Hindlimb muscle (tissue), 1 donor: ENCODE results near the gene COPA. TPM values are rescaled to one million over a fixed set of nuclear protein-coding genes. Genes with fewer than 3 reads are reported as not detected.
A peak's percentile ranks its signal among the peaks of the same experiment; 100 is the strongest.

Experiments
- DNase-seq: peaks from one replicate; pipeline ENCODE4 v3.0.0-alpha.2; 2013
- polyA plus RNA-seq: library from polyadenylated mRNA; unstranded; fragments of 120-200 nt; gene quantifications from one replicate; pipeline ENCODE4 v1.2.1, GENCODE V29; 2013; ENCODE audit not compliant: insufficient read length

COPA gene
- polyA plus RNA-seq, 1 donor = 122 TPM

DNA sequence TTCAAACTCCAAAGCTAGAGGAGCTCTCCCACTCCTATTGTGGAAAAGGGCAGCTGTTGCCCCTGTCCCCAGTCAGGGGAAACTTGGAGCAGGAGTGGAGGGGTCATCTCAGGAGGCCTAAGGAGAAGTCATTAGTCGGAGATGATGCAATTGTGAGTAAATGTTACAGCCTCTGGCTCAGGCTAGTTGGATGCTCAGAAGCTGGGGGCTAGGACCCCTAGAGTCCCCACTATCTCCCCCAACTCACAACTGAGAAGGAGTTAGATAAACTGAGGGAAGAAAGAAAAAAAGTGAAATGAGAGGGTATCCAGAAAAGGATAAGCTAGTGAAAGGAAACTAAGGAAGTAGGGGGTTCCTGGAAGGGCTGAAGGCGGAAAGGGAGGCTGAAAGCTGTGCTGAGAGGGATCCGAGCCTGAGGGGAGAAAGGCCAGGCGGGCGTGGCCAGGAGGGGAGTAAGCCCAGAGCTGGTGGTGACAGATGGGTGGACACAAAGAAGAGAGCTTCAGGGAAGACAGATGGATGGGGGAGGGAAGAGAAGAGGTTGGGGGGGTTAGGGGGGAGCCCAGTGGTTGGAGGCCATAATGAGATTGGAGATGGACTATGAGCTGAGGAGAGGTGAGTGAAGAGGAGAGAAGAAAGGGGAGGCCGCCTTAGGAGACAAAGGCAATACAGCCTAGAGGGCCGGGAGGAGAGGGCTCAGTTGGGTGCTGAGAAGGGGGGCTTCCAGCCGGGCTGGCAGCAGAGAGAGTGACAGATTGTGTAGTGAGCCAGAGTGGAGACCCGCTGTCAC lies 19.3 kb upstream of the COPA start:
- DNase-seq = no peak

DNA sequence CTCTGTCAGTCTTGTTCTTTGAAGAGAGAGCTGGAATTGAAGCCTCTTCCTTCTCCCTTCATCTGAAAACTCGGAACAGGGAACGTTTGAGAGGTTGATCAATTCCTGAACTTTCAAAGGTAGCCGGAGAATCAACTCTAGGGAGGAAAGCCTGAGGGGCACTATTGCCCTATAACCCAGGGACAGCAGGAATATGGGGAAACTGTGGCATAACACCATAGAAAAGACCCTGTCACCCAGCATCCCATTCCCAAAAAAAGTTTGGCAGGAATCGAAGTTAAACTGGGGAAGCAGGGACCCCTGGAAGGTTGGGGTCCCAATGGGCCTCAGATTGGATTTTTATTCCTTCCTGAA lies 18.7 kb upstream of the COPA start:
- no peak for DNase-seq

DNA sequence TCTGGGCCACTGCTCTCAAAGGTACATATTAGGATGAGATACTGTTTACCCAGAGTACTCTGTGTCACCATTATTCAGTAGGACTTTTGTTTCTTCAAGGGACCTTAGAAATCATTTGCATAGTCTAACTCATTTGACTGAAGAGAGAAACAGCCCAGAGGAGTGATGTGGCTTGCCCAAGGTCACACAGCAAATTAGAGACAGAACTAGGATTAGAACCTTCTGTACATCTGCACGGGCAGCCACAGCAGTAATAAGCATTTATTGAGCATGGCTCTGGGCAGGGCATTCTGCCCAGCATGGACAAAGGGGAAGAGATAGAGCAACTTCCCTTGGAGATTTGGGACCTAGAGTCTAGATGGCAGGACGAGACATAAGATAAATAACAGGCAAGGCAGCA lies 18.1 kb upstream of the COPA start:
- DNase-seq = no peak

DNA sequence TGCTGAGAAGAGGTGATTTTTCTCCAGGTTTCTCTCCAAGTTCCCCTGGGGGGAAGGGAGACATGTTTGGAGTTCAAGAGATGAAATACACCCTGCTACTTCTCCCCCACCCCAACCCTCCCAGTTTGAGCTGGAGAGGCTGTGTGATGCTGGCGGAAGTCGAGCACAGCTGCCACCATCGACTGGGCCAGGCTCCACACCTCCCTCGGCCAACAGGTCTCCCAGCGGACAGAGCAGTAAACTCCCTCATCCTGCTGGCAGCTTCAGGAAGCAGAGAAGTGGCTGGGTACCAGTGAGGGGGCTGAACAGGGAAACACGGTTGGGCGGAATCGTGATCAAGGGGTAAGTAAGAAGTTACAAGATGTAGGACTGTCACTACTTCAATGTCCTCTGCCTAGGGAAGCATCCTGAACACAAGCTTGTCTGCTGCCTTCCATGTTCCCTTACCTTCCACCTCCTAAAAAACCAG lies 17.2 kb upstream of the COPA start:
- no peak for DNase-seq

DNA sequence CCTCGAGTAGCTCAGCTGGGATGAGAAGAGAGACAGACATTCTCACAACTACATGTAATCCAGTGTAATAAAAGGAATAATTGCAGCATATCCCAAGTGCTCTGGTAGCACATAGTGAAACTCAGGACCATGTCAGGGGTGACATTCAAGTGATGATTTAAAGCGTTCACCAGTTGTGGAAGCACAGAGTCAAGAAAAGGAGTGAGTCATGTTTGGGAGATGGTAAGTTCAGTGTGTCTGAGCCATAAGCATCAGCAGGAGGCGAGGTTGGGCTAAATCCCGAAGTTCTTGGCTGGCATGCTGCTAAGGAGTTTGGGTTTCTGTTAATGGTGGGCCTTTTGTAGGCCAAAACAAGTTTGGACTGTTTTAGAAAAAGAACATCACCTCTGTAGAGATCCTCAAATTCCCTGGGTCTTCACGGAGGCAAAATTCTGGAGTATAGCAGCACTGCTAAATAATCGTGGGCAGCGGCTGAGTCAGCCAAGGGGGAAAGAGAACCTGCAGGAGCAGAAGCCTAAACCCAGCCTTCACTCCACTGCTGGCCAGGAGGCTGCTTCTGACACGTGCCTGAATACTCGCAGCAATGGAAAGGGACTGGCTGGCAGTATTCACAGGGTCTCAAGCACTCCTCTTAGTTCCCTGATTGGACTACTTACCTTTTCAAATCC lies 16.6 kb upstream of the COPA start:
- DNase-seq = no peak

DNA sequence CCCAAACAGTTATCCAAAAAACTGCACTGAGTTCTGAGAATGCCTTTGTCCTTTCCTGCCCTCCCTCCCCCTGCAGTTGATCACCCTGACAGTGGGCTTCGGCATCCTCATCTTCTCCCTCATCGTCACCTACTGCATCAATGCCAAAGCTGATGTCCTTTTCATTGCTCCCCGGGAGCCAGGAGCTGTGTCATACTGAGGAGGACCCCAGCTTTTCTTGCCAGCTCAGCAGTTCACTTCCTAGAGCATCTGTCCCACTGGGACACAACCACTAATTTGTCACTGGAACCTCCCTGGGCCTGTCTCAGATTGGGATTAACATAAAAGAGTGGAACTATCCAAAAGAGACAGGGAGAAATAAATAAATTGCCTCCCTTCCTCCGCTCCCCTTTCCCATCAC lies 15.0 kb upstream of the COPA start:
- no peak for DNase-seq

DNA sequence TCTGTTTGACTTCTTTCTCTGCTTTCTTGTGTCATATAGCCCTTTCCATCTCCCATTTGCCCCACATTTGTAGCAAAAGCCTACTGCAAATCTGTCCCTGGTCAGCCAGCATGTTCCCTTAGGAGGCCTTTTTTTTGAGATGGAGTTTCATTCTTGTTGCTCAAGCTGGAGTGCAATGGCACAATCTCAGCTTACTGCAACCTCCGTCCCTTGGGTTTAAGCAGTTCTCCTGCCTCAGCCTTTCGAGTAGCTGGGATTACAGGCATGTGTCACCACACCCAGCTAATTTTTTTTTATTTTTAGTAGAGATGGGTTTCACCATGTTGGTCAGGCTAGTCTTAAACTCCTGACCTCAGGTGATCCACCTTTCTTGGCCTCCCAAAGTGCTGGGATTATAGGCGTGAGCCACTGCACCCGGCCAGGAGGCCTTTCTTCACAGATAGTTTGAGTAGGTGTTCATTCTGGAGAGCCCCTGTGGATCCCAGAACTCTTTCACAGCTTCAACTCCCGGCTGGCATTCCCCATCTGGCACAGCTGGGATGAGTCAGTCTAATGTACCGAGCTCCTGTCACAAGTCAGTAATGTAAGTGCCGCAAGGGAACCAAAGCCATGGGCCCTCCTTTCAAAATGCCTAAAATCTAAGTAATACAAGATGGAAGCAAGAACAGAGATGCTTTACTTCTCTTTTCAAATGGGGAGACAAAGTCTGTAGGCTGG lies 14.4 kb upstream of the COPA start:
- DNase-seq = no peak

DNA sequence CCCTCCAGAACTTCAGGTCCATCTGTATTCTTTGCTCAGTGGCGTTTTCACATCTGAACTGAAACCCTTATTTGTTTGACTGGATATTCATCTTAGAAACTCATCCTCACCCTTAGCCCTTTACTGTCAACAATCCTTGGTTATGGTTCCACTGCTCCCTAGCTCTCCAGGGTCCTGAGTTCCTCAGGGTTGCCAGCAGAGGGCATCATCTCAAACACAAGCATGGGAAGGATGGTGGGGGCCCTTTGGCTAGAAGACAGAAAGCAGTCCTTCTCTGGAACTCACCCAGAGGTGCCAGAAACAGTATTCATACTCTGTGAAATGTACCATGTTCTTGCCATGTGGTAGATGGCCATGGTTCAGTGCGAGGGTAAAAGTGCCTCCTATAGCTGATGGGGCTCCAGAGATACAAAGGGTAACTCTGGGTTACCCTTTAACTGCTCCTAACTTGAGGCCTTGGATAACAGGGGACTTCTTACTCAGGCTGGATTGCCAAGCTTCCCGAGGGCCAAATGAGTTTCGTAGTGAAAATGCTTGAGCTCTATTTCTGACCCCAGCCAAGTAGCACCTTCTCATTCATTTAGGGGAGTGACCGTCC lies 11.4 kb upstream of the COPA start:
- DNase-seq = no peak

DNA sequence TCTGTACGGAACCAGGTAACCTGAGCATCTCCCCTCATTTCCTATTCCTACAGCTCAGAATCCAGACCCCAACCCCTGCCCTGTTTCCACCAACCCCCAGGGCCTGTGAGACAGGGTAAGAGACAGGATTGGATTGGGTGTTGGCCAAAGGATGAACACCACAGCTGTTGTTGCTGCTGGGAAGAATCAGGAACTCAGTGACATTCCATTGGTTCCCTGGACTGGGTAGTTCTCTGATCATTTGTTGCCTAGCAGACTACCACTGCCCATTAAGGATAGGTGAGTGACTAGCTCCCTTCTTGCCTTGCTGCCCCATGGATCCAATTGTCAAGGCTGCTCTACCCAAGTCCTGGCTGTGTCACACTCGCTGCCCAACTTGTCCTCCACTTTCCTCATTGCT lies 10.2 kb upstream of the COPA start:
- DNase-seq = no peak

DNA sequence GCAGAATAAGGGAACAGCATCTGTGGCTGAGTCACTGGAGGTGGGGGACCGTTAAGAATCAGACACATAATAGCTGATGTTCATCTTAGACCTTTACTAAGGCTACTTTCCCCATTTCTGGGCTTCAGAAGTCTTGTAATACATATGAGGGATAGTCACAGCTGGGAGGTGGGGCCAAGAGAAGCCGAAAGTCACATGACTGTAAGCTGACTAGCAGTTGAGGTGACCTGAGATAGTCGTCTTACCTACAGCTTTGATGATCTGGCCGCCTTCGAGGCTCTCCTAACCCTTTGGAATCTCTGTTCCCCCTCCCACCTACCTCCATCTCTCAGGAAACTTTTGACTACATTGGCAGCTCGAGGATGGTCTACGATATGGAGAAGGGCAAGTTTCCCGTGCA lies 9.5 kb upstream of the COPA start:
- no peak for DNase-seq

DNA sequence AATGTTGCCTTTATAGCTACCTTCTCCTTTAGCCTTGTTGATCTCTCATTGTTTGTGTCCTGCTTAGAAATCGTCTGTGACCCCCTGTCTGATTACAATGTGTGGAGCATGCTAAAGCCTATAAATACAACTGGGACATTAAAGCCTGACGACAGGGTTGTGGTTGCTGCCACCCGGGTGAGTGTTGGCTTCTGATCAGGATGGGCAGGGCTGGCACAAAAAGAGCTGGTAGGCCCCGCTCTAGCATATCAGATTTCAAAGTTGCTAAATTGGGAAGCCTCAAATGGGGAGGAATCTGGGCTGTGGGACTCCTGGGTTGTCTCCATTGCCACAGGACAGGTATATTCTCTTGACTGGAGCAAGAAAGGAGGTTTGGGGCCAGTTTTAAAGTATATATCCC lies 8.6 kb upstream of the COPA start:
- DNase-seq = no peak

DNA sequence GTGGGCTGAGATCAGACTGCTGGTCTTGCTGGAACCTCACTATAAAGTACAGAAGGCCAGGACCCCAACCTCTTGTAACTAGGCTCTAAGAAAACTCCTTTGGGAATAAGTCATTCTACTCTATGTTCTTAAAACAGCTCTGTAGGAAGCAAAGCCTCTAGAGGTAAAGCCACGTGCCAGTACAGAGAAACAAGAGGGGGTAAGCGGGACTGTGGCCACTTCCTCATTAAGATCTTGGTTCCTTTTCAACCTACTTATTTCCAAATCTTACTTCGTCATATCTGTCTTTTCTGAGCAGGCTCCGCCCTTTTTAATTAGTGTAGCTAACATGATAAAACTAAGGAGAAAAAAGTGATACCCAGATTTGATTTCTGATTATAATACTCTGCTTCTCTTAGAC lies 3.9 kb upstream of the COPA start:
- no peak for DNase-seq

DNA sequence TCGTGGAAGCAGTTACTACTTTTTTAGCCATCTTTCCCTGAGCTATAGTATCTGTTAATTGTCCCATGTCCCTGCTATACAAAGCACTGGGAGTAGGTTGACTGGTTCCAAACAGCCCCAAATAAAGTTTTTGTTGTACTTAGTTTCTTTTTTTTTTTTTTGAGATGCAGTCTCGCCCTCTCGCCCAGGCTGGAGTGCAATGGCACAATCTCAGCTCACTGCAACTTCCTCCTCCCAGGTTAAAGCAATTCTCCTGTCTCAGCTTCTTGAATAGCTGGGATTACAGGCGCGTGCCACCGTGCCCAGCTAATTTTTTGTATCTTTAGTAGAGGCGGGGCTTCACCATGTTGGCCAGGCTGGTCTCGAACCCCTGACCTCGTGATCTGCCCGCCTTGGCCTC lies 3.4 kb upstream of the COPA start:
- DNase-seq = no peak

DNA sequence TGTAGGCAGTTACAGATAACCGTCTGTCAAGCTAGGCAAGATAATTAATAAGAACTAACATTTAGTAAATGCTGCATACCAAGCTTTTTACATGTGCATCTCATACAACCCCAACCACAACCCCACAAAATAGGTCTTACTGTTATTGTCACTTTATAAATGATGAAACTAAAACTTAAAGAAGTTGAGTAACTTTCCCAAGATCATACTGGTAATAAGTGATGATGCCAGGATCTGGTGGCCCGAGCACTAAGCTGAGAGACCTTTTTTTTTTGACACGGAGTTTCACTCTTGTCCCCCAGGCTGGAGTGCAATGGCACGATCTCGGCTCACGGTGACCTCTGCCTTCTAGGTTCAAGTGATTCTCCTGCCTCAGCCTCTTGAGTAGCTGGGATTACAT lies 1.9 kb upstream of the COPA start:
- DNase-seq = no peak

DNA sequence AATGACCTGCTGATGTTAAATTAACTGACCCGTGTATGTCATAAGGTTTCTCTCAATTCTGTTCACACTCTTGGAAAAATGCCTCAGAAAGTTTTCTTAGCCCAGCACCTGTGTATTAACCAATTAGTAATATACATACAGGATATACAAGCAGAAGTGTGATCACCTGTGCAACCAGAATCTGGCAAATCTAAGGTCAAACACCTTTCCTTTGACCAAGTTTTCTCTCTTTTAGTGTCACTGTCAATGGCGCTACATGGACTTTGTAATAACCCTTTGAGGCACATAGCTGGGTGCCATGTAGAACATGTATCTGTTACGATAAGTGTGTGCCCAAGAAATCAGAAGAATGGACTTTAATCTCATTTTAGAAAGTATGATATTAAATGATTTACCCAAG lies 1.2 kb upstream of the COPA start:
- DNase-seq = no peak

DNA sequence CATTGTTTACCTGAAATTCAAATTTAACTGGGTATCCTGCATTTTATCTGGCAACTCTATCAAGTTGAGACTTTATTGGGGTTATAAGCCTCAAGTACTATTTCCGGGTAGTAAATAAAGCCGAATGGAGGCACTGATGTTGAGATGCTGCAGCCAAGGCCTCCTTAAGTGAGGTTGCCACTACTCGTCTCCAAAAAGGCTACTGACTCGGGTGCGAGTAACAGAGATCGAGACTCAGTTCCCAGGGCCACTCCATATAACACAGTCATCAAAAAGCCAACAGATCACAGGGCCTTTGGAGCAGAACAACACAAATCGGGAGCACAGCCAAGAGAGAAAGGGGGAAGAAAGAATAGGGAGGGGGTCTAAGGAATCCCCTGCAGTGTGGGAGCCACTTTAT lies 524 bp downstream of the COPA start:
- DNase-seq = peak; percentile 42

DNA sequence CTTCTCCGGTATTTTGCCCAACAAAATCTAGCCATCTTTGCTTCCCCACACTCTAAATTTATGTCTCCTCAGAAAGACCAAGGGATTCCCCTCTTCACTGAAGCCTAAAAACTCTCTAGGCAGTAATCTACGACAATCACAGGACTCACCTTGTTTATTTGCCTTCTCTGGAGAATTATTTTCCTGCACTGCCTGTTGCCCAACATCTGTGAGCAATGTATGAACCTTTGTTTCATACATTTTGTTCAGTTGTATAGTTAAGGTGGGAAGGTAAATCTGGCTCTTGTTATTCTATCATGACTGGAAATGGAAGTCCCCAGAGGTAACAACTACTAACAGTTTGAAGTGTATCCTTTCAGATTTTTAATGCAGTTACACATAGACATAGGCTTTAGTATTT lies 2.2 kb downstream of the COPA start:
- no peak for DNase-seq

DNA sequence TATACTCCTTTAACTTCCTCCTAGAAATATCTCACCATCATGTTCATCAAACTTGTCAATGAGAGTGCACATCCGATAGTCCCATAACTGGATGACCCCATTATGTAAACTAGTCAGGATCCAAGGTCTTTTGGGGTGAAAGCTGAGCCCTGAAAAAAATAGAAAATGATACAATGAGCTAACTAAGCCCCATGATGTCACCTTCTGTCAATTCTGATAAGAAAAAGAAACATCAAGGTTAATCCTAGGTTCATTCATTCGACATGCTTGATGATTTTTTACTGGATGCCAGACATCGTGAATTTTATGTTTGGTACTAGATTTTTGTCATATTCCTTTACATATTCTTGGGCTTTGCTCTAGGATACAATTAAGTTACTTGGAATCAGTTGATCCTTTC lies 2.9 kb downstream of the COPA start:
- DNase-seq = no peak

DNA sequence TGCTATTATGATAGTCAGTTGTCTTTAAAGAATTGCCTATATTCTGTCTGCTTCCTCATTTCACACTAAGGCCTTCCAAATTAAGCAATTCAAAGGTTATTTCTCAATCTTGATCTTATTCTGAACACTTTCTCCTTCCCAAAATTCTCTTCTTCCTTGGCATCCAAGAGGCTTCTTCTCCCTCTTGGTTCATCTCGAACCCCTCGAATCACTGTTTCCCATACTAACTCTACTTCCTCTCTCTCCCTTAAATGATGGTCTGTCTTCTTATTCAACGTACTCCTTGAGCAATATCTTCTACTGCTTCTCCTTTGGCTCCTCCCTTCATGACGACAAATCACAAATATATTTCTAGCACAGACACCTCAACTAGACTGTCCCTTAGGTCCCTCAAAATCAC lies 4.5 kb downstream of the COPA start:
- DNase-seq = no peak

DNA sequence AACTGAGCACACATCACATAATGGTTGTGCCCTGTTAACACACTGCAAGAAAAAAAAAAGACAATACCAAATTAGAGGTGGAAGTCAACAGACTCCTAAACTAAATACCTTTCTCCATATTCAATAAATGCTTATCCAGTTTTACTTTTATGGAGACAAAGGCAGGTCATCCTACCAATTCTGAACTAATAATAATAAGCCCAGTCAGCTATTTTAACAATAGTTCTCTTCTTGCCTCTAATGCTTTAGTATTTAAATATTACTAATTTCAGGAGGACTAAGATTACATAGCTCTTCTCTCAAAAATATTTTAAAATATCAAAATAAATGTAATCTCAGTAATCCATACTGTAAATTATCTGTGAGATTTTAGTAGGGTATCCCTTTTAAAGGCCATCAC lies 10.5 kb downstream of the COPA start:
- DNase-seq = no peak

DNA sequence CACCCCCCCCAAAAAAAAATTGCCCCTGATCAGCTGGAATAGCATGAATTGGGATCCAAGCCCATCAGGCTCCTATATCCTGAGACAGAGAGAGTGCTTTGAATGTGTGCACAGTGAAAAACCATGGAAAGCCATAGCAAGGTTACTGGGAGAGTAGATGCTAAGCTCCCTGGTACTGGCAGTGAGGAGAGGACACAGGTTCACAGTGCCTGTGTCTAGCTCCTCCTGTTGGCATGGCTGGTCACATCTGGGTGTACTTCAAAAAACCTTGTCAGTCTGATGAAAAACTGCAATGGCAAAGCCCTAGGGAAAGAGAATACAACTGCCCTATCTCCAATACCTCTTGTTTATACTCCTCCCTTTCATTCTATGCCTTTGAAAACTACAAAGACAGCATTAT lies 12.9 kb downstream of the COPA start:
- DNase-seq = no peak

DNA sequence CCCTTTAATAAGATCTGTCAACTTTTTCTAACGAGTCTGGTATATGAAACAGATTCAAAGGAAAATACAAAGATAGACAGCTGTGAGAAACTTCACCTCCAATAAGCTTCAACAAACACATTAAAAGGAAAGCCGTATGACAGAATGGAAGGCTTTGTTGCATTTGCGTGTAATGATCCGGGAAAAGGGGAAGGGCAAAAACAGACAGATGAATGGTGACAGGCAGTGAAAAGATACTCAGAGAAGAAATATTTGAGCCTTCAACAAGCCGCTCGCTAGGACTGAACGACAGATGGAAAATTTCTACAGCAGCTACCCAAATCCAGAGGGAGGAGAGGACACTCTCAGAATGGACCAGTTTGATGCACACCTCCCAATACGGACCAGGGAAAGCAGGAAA lies 14.9 kb downstream of the COPA start:
- no peak for DNase-seq

DNA sequence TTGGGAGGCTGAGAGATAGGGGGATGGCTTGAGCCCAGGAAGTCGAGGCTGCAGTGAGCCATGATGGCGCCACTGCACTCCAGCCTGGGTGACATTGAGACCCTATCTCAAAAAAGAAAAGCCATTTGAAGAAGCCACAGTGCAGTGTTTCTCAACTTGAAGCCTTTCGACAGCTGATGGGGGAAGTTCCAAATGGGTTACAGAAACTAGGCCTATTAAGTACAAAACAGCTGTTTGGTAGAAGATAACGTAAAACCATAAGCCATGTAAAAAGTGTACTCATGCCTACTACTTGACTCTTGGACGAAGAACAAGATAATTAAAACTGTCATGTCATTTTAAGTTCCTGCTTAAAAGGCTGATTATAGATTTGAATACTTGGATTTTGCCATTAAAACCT lies 16.6 kb downstream of the COPA start:
- DNase-seq = no peak

DNA sequence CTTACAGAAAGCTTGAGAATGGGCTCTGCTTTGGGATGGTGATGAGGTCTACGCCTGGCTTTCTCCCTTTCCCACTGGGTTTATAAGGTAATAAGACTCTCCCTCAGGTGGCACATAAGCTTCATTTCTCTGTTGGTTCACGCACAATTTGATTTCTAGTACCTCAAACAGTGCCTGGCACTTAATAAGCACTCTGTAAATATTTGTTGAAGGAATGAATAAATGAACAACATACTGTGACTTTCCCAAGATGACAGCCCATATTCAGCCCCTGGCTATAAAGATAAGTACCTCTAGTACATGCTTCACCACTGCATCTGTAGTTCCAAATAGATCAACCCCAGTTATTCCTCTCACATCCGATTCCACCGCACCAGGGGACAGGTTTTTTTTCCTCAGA lies 17.8 kb downstream of the COPA start:
- DNase-seq = no peak
